Stimulated activated CD8-positive, alpha-beta memory T cell treated with anti-CD3 and anti-CD28 coated beads, Interleukin-2, amount 100 ng/mL, for 48 hours (primary cell): ENCODE measurements around the gene STK24.

ENCODE experiments used
- DNase-seq, 2 donors: peaks; one replicate each; pipeline ENCODE4 v3.0.0-alpha.2; 2020; ENCODE audit warnings: low read depth in 2 of 2

Gene STK24

DNA sequence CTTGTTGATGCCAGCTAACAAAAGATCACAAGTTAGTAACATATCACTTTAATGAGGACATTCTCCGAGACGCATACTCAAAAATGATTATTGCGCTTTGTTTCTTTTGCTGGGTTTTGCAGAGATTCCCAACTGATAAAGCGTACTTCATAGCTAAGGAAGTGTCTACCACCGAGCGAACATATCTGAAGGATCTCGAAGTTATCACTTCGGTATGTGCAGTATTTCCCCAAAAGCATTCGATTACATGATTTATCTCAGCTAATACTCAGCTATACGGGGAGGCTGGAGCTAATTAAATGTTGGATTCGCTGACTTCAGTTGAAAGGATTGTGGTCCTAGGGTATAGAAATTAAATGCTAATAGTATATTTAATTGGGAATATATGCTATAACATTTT lies 166.3 kb downstream of the STK24 start:
- no peak for DNase-seq

DNA sequence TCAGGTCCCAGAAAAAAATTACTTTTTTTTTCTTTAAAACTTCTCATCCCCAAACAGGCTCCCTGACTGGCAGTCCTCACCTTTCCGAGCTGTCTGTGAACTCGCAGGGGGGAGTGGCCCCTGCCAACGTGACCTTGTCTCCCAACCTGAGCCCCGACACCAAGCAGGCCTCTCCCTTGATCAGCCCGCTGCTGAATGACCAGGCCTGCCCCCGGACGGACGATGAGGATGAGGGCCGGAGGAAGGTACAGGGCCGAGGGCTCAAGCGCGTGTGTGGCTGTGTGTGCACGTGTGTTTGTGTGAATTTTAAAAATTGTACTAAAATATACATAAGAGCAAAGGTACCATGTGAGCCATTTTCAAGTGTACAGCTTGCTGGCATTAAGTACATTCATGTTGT lies 167.6 kb downstream of the STK24 start:
- DNase-seq: no peak

DNA sequence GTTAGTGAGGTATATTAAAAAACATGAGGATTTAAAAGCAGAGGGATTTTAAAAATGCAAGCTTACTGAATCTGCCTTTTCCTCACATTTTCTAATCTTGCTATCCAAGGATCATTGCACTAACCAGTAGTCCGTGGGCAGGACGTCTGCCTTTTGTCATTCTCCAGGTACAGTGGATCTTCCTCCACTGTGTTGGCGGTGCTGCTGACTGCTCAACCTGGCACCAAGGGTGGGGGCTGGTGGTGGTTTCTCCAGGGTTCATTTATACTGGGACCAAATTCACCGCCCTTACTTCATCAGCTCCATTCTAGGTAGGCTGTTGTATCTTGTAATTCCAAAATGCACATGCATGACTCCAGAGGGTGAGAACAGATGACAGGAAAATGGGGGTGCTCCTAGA lies 169.3 kb downstream of the STK24 start:
- DNase-seq: no peak

DNA sequence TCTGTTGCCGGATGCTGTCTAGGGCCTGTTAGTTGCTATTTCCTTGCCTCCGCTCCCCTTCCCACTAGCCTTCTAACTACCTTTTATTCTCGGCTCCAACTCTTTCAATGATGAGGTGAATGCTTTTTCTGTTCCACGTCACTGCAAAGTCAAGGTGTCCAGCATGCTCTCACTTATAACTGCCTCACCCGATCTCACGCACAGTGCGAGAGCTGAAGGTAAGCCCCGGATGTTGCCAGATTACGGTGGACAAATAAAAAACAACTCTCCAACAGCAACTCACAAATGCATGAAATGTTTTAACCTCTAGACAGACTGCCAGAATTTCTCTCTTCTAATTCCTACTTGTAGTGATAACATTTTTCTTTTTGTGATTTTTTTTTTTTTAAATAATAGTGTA lies 169.9 kb downstream of the STK24 start:
- DNase-seq: no peak

DNA sequence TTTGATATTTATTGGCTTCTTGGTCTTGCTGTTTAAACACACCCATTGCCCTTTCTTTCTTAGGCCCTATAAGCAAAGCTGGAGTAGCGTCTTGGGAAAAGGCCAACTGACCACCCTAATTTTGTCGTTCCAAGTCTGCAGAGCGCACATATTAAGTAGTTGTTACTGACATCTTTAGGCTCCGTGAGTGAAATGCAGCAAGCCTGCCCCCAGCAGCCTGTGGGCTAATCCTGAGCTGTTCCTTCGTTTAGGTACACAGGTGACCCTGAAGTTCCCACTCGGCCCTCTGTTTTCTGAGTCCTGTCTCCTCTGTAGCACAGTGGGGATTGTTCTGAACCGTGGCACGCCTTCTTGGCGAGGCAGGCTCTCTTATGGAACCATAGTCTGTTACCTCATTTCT lies 170.5 kb downstream of the STK24 start:
- no peak for DNase-seq

DNA sequence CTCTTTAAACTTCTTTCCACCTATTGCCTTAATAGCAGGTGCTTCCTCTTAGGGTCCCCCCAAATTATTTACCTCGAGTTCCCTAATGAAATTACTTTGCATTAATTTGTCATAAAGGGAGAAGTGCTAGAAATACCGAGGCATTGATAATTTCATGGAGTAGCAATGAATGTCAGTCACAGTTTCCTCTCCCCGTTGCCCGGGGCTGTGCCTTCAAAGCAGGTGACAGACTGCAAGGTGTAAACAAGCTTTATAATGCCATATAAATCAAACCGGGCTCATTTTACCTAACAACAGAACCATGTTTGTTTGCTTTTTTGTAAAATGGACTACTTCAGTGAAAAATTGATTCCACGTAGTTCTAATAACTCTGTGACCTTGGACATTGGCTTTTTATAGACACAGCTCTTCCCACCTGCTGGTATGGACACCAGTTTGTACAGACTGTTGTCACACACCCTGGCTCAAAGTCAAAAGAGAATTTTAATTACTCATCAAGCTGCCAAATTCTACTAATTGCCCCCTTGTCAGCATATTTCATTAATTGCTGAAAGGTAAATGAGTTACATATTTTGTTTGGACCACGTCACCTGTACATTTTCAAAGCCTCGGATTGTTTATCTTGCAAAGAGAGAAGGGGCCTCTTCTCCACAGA lies 171.1 kb downstream of the STK24 start:
- no peak for DNase-seq

DNA sequence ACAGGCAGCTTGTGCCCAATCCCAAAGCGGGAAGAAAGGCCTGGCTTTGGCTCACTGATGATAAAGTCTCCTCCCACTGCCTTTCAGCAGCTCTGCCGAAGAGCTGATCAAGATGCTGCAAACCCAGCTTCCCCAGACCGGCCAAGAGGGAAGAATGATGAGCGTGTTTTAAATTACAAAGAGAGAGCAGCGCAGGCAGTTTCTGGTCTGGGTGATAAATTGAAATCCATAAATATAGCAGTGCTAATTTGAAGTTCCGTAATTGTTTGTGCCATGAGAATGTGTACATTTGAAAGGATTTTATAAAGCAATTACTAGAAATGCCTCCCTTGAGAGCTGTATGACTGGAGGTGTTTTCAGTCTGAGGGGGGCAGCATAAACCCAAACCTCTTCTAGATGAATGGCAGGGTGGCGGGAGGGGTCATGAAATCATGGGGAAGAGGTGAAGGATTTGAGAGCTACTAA lies 171.8 kb downstream of the STK24 start:
- DNase-seq: no peak

DNA sequence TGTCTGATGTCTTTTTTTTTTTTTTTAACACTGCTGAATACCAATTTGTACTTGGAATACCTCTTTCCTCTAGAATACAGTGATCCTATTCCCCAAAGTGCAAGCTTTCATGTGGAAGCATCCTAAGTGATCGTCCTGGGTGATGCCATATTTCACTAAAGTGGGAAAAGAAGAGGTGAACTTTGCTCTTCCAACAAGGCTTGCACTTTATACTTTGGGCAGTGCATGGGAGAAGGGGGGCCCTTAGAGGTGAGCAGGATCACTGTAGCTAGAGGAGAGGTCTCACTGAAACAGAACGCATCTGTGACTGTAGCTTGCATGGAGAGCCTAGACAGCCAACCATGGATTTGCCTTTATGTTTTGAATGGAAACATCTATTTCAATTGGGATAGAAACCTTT lies 173.8 kb downstream of the STK24 start:
- DNase-seq: no peak

DNA sequence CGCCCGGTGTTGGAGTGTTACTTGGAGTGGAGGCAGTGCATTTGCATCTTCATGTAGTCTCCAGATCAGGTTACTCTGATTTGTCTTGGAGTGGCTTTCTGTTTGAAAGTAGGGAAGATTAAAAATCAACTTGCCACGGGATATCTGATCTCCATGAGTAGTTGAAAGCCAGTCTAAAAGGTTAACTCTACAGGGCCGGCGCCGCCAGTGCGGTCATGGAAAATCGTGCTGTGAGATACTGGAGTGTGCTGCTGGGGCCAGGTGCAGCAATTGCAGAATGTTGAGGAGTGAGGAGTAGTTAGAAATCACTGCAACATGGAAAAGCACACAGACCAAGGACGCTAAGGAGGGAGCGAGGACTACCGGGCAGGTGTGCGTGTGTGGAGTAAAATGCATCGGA lies 175.0 kb downstream of the STK24 start:
- DNase-seq: no peak

DNA sequence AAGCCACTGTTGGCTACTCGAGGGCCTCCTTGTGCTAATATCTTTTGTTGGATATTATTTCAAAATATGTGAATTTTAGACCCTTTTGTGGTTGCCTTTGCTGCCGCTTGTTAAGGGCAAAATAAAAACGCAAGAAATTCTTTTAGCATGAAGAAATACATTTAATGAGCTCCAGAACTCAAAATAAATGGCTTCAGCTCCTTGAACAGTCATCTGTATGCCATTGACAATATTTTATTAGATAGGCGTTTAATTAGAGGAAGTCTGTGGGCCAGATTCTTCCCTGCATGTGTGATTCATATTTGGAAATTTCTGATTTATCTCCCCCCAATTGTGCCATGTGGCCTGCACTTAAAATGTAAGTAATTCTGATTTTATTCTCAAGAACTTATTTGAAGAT lies 177.2 kb downstream of the STK24 start:
- no peak for DNase-seq

DNA sequence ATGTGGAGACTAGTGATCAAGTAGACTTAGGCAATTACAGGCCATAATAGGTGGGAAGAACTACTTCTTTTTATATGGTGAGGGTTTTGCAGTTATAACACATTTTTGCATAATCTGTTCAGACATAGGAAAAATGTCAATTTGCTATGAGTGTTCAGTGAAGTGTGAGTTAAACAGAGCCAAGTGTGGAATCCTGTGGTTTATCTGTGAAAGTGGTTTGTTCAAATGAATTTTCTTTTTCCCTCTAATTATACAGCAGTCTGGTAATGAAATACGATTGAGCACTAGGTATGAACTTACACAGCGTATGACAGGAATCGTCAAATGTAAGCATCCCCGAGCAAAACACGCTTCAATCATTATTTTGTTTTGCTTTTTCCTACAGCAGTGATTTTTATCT lies 178.3 kb downstream of the STK24 start:
- no peak for DNase-seq

DNA sequence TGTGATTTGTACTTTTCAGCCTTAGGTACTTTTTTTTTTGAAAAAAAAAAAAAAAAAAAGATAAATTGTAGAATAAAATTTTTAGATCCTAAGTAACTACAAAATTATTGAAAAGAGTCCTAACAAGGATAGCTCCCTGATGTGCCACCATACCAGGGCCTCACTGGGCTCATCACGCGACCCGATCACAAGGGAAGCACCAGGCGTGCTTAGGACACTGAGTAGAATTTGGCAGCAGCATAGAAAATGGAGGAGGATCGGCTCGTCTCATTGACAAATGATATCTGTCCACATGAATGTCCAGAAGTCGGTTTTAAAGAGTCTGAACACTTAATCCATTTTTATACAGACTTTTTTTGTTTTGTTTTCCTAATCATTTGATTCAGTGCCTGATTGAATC lies 179.0 kb downstream of the STK24 start:
- no peak for DNase-seq

DNA sequence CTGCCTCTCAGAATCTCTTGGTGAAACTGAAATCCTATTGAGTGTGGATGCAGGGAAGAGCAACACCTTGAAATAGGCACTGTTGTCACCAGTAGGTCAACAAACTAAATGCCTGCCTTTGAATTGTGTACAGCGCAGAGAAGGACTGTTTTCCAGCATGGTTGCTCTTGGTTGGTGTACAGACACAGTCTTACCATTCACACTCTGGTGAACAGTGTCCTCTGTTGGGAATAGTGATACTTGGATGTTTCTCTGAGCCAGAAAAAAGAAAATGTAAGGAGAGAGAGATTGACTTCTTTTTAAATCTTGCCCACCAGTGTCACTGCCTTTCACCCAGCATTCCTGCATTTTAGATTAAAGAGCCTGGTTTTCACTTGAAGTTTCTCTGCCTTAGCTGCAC lies 179.7 kb downstream of the STK24 start:
- DNase-seq: no peak

DNA sequence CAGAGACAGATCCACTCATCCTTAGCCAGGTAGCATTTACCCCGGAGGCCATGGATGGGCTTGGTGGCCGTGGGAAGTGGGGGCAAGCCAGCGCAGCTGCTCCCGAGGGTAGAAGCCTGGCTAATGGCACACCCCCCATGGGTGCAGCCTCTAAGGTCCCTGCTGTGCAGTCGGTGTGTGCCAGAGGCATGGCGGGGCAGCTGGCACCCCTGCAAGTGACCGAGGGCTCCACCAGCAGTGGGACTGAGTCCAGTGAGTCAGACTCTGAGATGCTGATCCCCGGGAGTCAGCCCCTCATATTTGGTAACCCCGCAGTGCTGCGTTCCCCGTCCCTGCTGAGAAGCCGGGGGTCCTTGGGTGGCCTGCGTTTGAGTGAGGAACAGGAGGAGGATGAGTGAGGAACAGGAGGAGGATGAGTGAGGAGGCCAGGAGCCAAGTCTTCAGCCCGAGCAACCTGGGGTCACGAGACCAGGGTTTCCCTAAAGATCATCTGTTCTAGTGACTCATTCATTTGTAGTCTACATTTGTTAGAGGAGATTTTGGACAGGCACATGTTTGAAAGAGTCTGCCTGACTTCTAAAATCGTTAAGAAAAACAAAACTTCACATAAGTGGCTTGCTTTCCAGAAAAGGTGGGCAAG lies 180.7 kb downstream of the STK24 start:
- no peak for DNase-seq
